ENCODE results near the gene GLRX2. TPM values are rescaled to one million over a fixed set of nuclear protein-coding genes. Genes with fewer than 3 reads are reported as not detected.
A peak's percentile ranks its signal among the peaks of the same experiment; 100 is the strongest.

Gene GLRX2
- polyA plus RNA-seq, 1 of the 3 experiments (the other 2 are of a cell fraction), result 12.8 TPM

GRCh38 chr1:193104502-193104906, 710 bp downstream of the GLRX2 start:
- peak overlapping the region; percentile 96 for H2AFZ ChIP-seq (ENCODE audit: low read depth)
- DNase-seq, result peak; percentile 71
- TF ChIP-seq, protein P1, sequence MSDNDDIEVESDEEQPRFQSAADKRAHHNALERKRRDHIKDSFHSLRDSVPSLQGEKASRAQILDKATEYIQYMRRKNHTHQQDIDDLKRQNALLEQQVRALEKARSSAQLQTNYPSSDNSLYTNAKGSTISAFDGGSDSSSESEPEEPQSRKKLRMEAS (IDR thresholded peaks at IDR 0.05; ENCODE audit: low read depth), result peak; percentile 10; the same call in 1 of the 2 replicates
- 0 out of 2 replicates have a peak, but pooled peaks have one; percentile 6 for TF ChIP-seq SMC3 (IDR thresholded peaks at IDR 0.05; ENCODE audit: low read depth, low read length)
- TF ChIP-seq NFIC (IDR thresholded peaks at IDR 0.05; ENCODE audit: borderline replicate concordance), result no peak
- no peak for TF ChIP-seq RCOR1 (IDR thresholded peaks at IDR 0.05; ENCODE audit: low read length)
- peak; percentile 42; the same call in 1 of the 2 replicates for TF ChIP-seq ELF1 (IDR thresholded peaks at IDR 0.05)
- TF ChIP-seq CHD2 (IDR thresholded peaks at IDR 0.05; ENCODE audit: low read length, partially characterized antibody), result peak; percentile 0
- TF ChIP-seq GABPA (IDR thresholded peaks at IDR 0.05; ENCODE audit: low read depth), result no peak
- H3K9me3 ChIP-seq, result no peaks in the 10 kb centered on the region
- no peaks in the 10 kb centered on the region for H3K9me2 ChIP-seq
- H4K20me1 ChIP-seq (ENCODE audit: insufficient read depth), result no peaks in the 10 kb centered on the region; the same call in 1 of the 2 replicates
- CTCF ChIA-PET, result interaction anchor here (1.0 to 1.5 kb wide), 4 partner anchors 15 to 627 kb away, joined by 3 to 8 read pairs (median 4); partner anchors contain the start of gene CDC73
- POLR2A ChIA-PET, result interaction anchor here (0.6 to 2.4 kb wide), 2 partner anchors 18 to 35 kb away, joined by 3 to 14 read pairs; partner anchors contain the start of gene CDC73
- peaks cover 45% of the 10 kb centered on the region for H3K79me2 ChIP-seq (ENCODE audit: insufficient read depth)
- H3K36me3 ChIP-seq (replicated peaks in 1 of 2; ENCODE audit: control insufficient read depth in 1 of 2, insufficient read depth in 2 of 2, low read length in 1 of 2), result peaks cover 10 to 20% of the 10 kb centered on the region in 2 experiments
- H3K4me3 ChIP-seq (ENCODE audit: low read depth in 2 of 2, low read length in 1 of 2), result peak overlapping the region; percentile 76 to 87
- no peaks in the 10 kb centered on the region for H3K27me3 ChIP-seq (ENCODE audit: insufficient read depth)
- peaks cover 21% of the 10 kb centered on the region for H3F3A ChIP-seq (replicated peaks; ENCODE audit: insufficient read depth)
- H3K9ac ChIP-seq, result peak overlapping the region; percentile 81
- H3K4me2 ChIP-seq, result peak overlapping the region; percentile 94
- WGBS (ENCODE audit: low lambda C conversion rate), result under 1% methylated on average over 14 of the region's 24 CpGs
- peak overlapping the region; percentile 87 to 94 for H3K27ac ChIP-seq (ENCODE audit: low read depth in 2 of 2, low read length in 1 of 2)
- peaks cover 7 to 11% of the 10 kb centered on the region in 2 experiments; a peak in 3 of 4 replicates for H3K4me1 ChIP-seq (ENCODE audit: control insufficient read depth in 1 of 2, insufficient read depth in 2 of 2, low read depth in 1 of 2, low read length in 1 of 2)

- Histone ChIP-seq H3K4me3 (ENCODE audit: low read depth in 2 of 2, low read length in 1 of 2) (peak overlapping the region; percentile 76 to 87), H3K4me1 (ENCODE audit: control insufficient read depth in 1 of 2, insufficient read depth in 2 of 2, low read depth in 1 of 2, low read length in 1 of 2) (peaks cover 7 to 11% of the 10 kb centered on the region in 2 experiments; a peak in 3 of 4 replicates), H2AFZ (ENCODE audit: low read depth) (peak overlapping the region; percentile 96; the same call in 1 of the 2 replicates), H3K27me3 (ENCODE audit: insufficient read depth) (no peaks in the 10 kb centered on the region), H3K79me2 (ENCODE audit: insufficient read depth) (peaks cover 45% of the 10 kb centered on the region), H4K20me1 (ENCODE audit: insufficient read depth) (no peaks in the 10 kb centered on the region; the same call in 1 of the 2 replicates), H3K9me2 (no peaks in the 10 kb centered on the region), H3K27ac (ENCODE audit: low read depth in 2 of 2, low read length in 1 of 2) (peak overlapping the region; percentile 87 to 94), H3F3A (replicated peaks; ENCODE audit: insufficient read depth) (peaks cover 21% of the 10 kb centered on the region), H3K9me3 (no peaks in the 10 kb centered on the region), H3K4me2 (peak overlapping the region; percentile 94), H3K9ac (peak overlapping the region; percentile 81), H3K36me3 (replicated peaks in 1 of 2; ENCODE audit: control insufficient read depth in 1 of 2, insufficient read depth in 2 of 2, low read length in 1 of 2) (peaks cover 16 to 24% of the 10 kb centered on the region in 2 experiments)
- DNase-seq, result no peak
- ChIA-PET CTCF (interaction anchor here (1.0 to 1.5 kb wide), 4 partner anchors 15 to 626 kb away, joined by 3 to 8 read pairs (median 4); partner anchors contain the start of gene CDC73), POLR2A (interaction anchor here (0.6 to 2.4 kb wide), 2 partner anchors 18 to 34 kb away, joined by 3 to 14 read pairs; partner anchors contain the start of gene CDC73)
- WGBS (ENCODE audit: low lambda C conversion rate), result 75% methylated on average over 9 of the region's 9 CpGs
- TF ChIP-seq GABPA (IDR thresholded peaks at IDR 0.05; ENCODE audit: low read depth) (no peak), IRF3 (IDR thresholded peaks at IDR 0.05; ENCODE audit: low read depth, low read length) (no peak), GATA2 (CRISPR knock-in tag; IDR thresholded peaks at IDR 0.05) (no peak), FOSL2 (IDR thresholded peaks at IDR 0.05; ENCODE audit: borderline replicate concordance, low read depth) (no peak), RAD21 (IDR thresholded peaks at IDR 0.05; ENCODE audit: low read length) (no peak), ZBTB33 (IDR thresholded peaks at IDR 0.05; ENCODE audit: borderline replicate concordance, low read depth) (no peak), MXI1 (IDR thresholded peaks at IDR 0.05; ENCODE audit: low read depth, low read length) (no peak), JUND (IDR thresholded peaks at IDR 0.05) (no peak), SIN3A (IDR thresholded peaks at IDR 0.05; ENCODE audit: borderline replicate concordance, low read depth, low read length) (no peak), RXRA (IDR thresholded peaks at IDR 0.05; ENCODE audit: borderline replicate concordance, low read depth) (no peak), TAF1 (IDR thresholded peaks at IDR 0.05; ENCODE audit: borderline replicate concordance, low read depth, low read length) (no peak), TEAD4 (IDR thresholded peaks at IDR 0.05; ENCODE audit: borderline replicate concordance, insufficient read depth) (no peak), NRF1 (IDR thresholded peaks at IDR 0.05; ENCODE audit: low read depth, low read length) (no peak), RFX5 (IDR thresholded peaks at IDR 0.05; ENCODE audit: low read length) (no peak)
- TF ChIP-seq, protein P2, sequence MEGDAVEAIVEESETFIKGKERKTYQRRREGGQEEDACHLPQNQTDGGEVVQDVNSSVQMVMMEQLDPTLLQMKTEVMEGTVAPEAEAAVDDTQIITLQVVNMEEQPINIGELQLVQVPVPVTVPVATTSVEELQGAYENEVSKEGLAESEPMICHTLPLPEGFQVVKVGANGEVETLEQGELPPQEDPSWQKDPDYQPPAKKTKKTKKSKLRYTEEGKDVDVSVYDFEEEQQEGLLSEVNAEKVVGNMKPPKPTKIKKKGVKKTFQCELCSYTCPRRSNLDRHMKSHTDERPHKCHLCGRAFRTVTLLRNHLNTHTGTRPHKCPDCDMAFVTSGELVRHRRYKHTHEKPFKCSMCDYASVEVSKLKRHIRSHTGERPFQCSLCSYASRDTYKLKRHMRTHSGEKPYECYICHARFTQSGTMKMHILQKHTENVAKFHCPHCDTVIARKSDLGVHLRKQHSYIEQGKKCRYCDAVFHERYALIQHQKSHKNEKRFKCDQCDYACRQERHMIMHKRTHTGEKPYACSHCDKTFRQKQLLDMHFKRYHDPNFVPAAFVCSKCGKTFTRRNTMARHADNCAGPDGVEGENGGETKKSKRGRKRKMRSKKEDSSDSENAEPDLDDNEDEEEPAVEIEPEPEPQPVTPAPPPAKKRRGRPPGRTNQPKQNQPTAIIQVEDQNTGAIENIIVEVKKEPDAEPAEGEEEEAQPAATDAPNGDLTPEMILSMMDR (IDR thresholded peaks at IDR 0.05), result no peak
- TF ChIP-seq, protein P1 (IDR thresholded peaks at IDR 0.05; ENCODE audit: low read depth), result no peak
These were observed 1.3 kb downstream of the GLRX2 start for GRCh38 chr1:193103759-193104501.
